Subcutaneous abdominal adipose tissue (tissue), 5 donors: Measurements from ENCODE around the gene MSRB1.

Experiments used
- H3K27ac ChIP-seq: one replicate; pipeline ENCODE4 v1.7.0; 2013; ENCODE audit warnings: low read depth, mild to moderate bottlenecking, inconsistent platforms, low read length, moderate library complexity
- H3K27me3 ChIP-seq, 5 donors: one replicate each; pipeline ENCODE4 v1.7.0; 2013; ENCODE audit warnings: low read length in 5 of 5, inconsistent platforms in 1 of 5; ENCODE audit not compliant: control insufficient read depth in 5 of 5, insufficient read depth in 4 of 5
- H3K36me3 ChIP-seq, 5 donors: one replicate each; pipeline ENCODE4 v1.7.0; 2013; ENCODE audit warnings: low read length in 5 of 5; ENCODE audit not compliant: control insufficient read depth in 5 of 5, insufficient read depth in 5 of 5
- H3K4me1 ChIP-seq, 5 donors: one replicate each; pipeline ENCODE4 v1.7.0; 2013; ENCODE audit warnings: low read length in 5 of 5, mild to moderate bottlenecking in 3 of 5, moderate library complexity in 1 of 5; ENCODE audit not compliant: control insufficient read depth in 5 of 5, insufficient read depth in 5 of 5
- H3K4me3 ChIP-seq, 5 donors: one replicate each; pipeline ENCODE4 v1.7.0; 2013; ENCODE audit warnings: low read length in 5 of 5, low read depth in 1 of 5
- H3K9ac ChIP-seq, 5 donors: one replicate each; pipeline ENCODE4 v1.7.0; 2013; ENCODE audit warnings: low read length in 5 of 5, mild to moderate bottlenecking in 4 of 5, moderate library complexity in 3 of 5
- H3K9me3 ChIP-seq, 5 donors: one replicate each; pipeline ENCODE4 v1.7.0; 2013; ENCODE audit warnings: low read length in 5 of 5; ENCODE audit not compliant: control insufficient read depth in 5 of 5
- donor health status: healthy.
- donor health status: healthy.
- donor health status: healthy.
- donor health status: healthy.
- donor health status: healthy.

Gene MSRB1

DNA sequence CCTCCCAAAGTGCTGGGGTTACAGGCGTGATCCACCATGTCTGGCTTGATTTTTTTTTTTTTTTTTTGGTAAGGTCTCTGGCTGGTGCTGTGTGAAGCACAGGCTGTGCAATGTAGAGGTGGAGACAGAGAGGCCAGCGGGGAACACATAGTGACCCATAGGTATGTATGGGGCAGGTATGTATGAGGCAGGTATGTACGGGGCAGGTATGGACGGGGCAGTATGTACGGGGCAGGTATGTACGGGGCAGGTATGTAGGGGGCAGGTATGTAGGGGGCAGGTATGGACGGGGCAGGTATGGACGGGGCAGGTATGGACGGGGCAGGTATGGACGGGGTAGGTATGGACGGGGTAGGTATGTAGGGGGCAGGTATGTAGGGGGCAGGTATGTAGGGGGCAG, 6.5 kb upstream of the MSRB1 start:
- H3K4me1 ChIP-seq: no peaks in the 10 kb centered on the region

GRCh38 chr16:1947369-1947670, 4.3 kb upstream of the MSRB1 start:
- Histone ChIP-seq H3K27ac (no peak overlapping the region), H3K9me3 (no peaks in the 10 kb centered on the region), H3K9ac (no peak overlapping the region), H3K36me3 (no peaks in the 10 kb centered on the region), H3K4me3 (no peak overlapping the region), H3K4me1 (peaks cover 0 to 18% (median 12%) of the 10 kb centered on the region in 5 donors), H3K27me3 (no peaks in the 10 kb centered on the region)

More for the DNA sequence above, 6.5 kb upstream of the MSRB1 start:
- H3K36me3 ChIP-seq: no peaks in the 10 kb centered on the region
- H3K27ac ChIP-seq: no peak overlapping the region
- no peaks in the 10 kb centered on the region for H3K9me3 ChIP-seq
- H3K27me3 ChIP-seq: peaks cover 0 to 4% (median 0%) of the 10 kb centered on the region in 5 donors
- no peak overlapping the region for H3K4me3 ChIP-seq
- H3K9ac ChIP-seq: no peak overlapping the region

DNA sequence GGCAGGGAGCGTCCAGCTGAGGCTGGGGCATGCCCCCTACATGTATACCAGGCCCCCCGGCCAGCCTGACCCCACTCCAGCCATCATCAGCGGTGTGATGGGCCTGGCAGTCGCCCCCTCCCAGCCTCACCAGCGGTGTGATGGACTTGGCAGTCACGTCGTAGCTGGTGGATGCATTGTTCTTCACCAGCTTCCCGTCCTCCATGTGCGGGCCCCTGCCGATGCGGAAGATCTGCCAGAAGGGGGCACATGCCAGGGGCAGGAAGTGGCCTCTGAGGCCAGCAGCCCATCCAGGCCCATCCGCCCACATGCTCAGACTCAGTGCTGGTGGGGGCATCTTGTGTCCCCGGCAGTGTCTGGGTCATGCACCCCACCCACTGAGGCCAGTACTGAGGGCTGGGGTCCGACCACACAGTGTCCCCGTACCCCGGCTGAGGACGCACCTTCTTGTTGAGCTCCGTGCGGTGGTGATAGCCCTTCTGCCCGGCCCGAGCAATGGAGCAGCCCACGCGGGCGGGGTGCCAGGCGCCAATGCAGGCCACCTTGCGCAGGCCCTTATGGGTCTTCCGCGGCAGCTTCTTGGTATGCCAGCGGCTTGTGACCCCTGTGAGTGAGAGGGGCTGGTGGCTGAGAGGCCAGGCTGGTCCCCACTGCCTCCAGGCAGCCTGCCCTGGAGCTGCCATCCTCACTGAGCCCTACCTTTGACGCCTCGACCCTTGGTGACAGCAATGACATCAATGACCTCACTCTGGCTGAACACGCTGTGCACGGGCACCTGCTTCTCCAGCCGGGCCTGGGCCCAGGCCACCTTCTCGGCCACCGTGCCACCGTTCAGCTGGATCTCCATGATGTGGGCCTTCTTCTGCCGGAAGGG, 3.7 kb upstream of the MSRB1 start:
- H3K4me3 ChIP-seq: no peak overlapping the region
- no peaks in the 10 kb centered on the region for H3K9me3 ChIP-seq
- H3K36me3 ChIP-seq: no peaks in the 10 kb centered on the region
- H3K4me1 ChIP-seq: peaks cover 4 to 24% (median 18%) of the 10 kb centered on the region in 5 donors
- no peaks in the 10 kb centered on the region for H3K27me3 ChIP-seq
- no peak overlapping the region for H3K9ac ChIP-seq
- H3K27ac ChIP-seq: no peak overlapping the region

DNA sequence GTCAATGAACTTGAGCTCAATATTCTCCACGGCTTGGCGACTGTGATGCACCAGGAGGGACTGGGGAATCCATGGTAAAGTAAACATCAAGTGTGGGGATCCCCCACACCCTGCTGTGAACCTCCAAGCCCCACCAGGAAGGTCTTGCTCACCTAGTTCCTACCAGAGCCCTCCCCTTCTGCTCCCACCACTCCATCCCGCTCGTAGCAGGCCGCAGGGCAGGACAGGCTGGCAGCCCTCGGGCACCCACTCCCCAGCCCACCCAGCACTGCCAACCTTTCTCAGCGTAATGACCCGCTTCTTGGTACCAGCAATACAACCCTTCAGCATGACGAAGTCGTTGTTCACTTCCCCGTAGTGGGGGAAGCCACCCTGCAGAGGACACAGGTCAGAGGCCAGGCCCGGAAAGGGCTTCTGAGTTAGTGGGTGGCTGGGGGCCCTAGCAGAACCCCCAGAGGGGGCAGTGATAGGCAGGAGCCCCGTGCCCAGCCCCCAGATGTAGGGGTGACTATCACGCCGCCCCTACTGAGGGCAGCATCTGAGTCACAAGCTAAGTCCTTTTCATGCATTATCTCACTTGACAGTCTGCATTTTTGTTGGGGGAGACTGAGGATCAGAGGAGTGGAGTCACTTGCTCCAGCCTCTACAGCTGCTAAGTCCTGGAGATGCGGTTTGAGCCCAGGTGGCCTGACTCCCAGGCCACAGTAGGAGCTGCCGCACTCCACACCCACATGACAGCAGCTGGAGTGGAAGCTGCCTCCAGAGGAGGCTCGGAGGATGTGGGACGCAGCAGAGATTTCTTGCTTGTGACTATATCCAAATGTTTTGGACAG, 2.8 kb upstream of the MSRB1 start:
- Histone ChIP-seq H3K9me3 (no peaks in the 10 kb centered on the region), H3K27ac (no peak overlapping the region), H3K27me3 (no peaks in the 10 kb centered on the region)

GRCh38 chr16:1944612-1945199, 1.7 kb upstream of the MSRB1 start:
- Histone ChIP-seq H3K4me3 (no peak overlapping the region), H3K4me1 (peaks cover 11 to 40% (median 28%) of the 10 kb centered on the region in 5 donors), H3K9ac (no peak overlapping the region), H3K36me3 (peaks cover 0 to 12% (median 7%) of the 10 kb centered on the region in 5 donors), H3K9me3 (no peaks in the 10 kb centered on the region), H3K27me3 (no peaks in the 10 kb centered on the region), H3K27ac (no peak overlapping the region)

More for the DNA sequence above, 2.8 kb upstream of the MSRB1 start:
- Histone ChIP-seq H3K4me1 (peaks cover 9 to 33% (median 21%) of the 10 kb centered on the region in 5 donors), H3K36me3 (peaks cover 0 to 3% (median 0%) of the 10 kb centered on the region in 5 donors), H3K4me3 (no peak overlapping the region), H3K9ac (no peak overlapping the region)

DNA sequence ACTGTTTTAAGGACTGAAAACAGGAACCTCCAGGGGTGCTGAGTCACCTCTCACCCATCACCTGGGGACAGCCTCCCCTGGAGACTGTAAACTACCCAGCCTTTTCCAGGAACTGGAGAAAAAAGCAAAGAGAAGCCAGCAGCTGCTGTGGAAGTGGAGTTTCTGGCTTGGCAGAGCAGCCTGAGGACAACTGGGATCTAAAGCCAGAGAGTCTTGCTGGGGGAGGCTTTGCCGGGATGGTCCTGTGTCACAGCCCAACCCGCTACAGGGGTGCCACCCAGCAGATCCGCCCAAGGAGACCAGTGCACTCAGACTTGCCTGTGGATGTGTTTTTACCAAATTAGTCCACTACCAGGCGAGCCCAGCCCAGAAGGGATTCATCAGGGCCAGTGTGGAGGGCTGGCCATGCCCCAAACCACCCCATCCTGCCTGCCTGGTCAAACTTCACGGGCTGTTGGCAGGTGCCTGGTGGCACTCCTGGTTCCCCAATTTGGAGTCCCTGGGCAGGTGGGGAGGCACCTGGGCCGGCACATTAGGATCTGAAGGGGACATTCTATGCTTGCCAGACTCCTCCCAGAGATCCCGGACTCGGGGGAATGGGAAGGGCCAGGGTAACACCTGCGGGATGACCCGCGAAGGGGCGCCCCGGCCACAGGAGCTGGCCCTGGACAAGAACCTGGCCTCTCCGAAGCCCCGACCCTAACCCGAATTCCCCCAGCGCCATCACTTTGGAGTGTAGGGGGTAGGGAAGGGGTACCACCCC, 771 bp downstream of the MSRB1 start:
- H3K27me3 ChIP-seq: no peaks in the 10 kb centered on the region
- peak overlapping the region in 4 of 5 donors; percentile 61 to 84 (median 78) for H3K9ac ChIP-seq
- peaks cover 11 to 40% (median 28%) of the 10 kb centered on the region in 5 donors for H3K4me1 ChIP-seq
- H3K4me3 ChIP-seq: peak overlapping the region; percentile 48 to 83 (median 78)
- H3K9me3 ChIP-seq: no peaks in the 10 kb centered on the region
- H3K36me3 ChIP-seq: peaks cover 0 to 36% (median 26%) of the 10 kb centered on the region in 5 donors
- H3K27ac ChIP-seq: peak overlapping the region; percentile 69

GRCh38 chr16:1941162-1942046, 1.6 kb downstream of the MSRB1 start:
- Histone ChIP-seq H3K27ac (peak overlapping the region; percentile 69), H3K36me3 (peaks cover 0 to 43% (median 30%) of the 10 kb centered on the region in 5 donors), H3K9ac (peak overlapping the region in 3 of 5 donors; percentile 60 to 78 (median 78)), H3K27me3 (no peaks in the 10 kb centered on the region), H3K4me3 (peak overlapping the region in 4 of 5 donors; percentile 40 to 83 (median 75)), H3K9me3 (no peaks in the 10 kb centered on the region), H3K4me1 (peaks cover 11 to 40% (median 28%) of the 10 kb centered on the region in 5 donors)

DNA sequence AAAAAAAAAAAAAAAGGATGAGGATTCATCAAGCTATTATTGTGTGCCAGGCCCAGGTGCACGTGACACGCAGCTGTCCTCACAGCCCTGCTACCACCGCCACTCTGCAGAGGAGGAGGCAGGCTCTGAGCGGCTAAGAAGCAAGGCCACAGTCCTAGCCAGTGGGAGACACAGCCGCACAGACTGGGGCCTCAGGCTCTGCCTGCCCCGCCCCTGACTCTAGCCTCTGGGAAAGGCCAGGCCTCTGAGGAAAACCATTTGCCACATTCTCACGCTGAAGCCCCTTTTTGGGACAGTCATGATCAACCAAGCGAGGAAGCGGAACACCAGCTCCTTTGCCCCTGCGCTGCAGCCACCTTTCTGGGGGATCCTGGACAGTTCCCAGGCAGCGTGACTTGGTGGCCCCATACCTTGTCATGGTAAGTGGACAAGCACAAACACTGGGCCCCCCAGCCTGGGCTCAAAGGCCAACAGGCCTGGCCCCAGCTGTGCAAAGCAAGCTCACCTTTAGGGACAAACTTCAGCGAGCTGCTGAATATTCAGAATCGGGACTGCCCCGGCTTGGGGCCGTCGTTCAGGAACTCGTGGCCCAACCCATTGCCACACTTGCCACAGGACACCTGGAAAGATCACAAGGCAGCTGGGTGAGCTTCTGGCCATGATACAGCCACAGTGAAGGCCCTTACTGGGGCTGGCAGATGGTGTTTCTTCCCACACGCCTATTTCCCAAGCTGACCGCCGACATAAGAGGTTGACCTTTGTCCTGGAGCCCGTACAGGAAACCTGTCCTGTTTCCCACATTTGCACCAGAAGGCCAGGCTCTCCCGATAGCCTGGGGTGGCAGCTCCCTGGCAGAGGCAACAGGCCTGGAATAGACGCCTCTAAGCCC, 2.5 kb downstream of the MSRB1 start:
- Histone ChIP-seq H3K36me3 (peaks cover 0 to 43% (median 30%) of the 10 kb centered on the region in 5 donors), H3K27me3 (no peaks in the 10 kb centered on the region), H3K27ac (peak overlapping the region; percentile 69), H3K4me3 (peak overlapping the region in 2 of 5 donors; percentile 10 to 11), H3K4me1 (peaks cover 11 to 40% (median 28%) of the 10 kb centered on the region in 5 donors), H3K9me3 (no peaks in the 10 kb centered on the region), H3K9ac (peak overlapping the region in 1 of 5 donors; percentile 78)
